HG03103 (cell line): ENCODE data around the gene ACER3.
"Not testable (repeated sequence)": the region's sequence is repeated elsewhere in the genome, so short reads cannot be mapped to it uniquely, and the experiment has no call there.

ENCODE experiments used
- ATAC-seq: cut with Tn5 transposase; IDR thresholded peaks from one replicate; pipeline ENCODE4 v1.9.1; 2021; ENCODE audit warnings: low read depth; ENCODE audit not compliant: unreplicated experiment

The ACER3 gene

GRCh38 chr11:76860539-76861475, at the start of gene ACER3:
TSS of gene ACER3 (plus strand) at chr11:76860918. CDS start at chr11:76860977, 59 bp downstream.
- ATAC-seq: peak; percentile 90

GRCh38 chr11:76811259-76811658, 49.5 kb upstream of the ACER3 start:
- no peak for ATAC-seq

- no peak for ATAC-seq
Observed at GRCh38 chr11:76814414-76814813, 46.3 kb upstream of the ACER3 start.

- not testable (repeated sequence) for ATAC-seq
Observed at GRCh38 chr11:76815678-76816077, 45.0 kb upstream of the ACER3 start.

- ATAC-seq: no peak
Observed at GRCh38 chr11:76820184-76820566, 40.5 kb upstream of the ACER3 start.

GRCh38 chr11:76821396-76821795, 39.3 kb upstream of the ACER3 start:
- ATAC-seq: not testable (repeated sequence)

- no peak for ATAC-seq
Observed at GRCh38 chr11:76822406-76822805, 38.3 kb upstream of the ACER3 start.

GRCh38 chr11:76823481-76824028, 37.2 kb upstream of the ACER3 start:
- ATAC-seq: no peak

GRCh38 chr11:76824083-76824939, 36.4 kb upstream of the ACER3 start:
- no peak for ATAC-seq

GRCh38 chr11:76824980-76825725, 35.6 kb upstream of the ACER3 start:
- no peak for ATAC-seq

GRCh38 chr11:76825726-76826396, 34.9 kb upstream of the ACER3 start:
- no peak for ATAC-seq

- ATAC-seq: not testable (repeated sequence)
Observed at GRCh38 chr11:76826508-76826907, 34.2 kb upstream of the ACER3 start.

GRCh38 chr11:76827005-76827404, 33.7 kb upstream of the ACER3 start:
- ATAC-seq: not testable (repeated sequence)

GRCh38 chr11:76830639-76831327, 29.9 kb upstream of the ACER3 start:
- ATAC-seq: no peak

- no peak for ATAC-seq
Observed at GRCh38 chr11:76831686-76832310, 28.9 kb upstream of the ACER3 start.

GRCh38 chr11:76832361-76832760, 28.4 kb upstream of the ACER3 start:
- ATAC-seq: no peak

- no peak for ATAC-seq
Observed at GRCh38 chr11:76834151-76834550, 26.6 kb upstream of the ACER3 start.

GRCh38 chr11:76835036-76835435, 25.7 kb upstream of the ACER3 start:
- no peak for ATAC-seq
